Cardiac muscle cell (in vitro differentiated cells and primary cell): ENCODE measurements around the gene AP4S1. TPM values are rescaled to one million over a fixed set of nuclear protein-coding genes. Genes with fewer than 3 reads are reported as not detected.

Experiments used
- DNase-seq, 2 donors: peaks; one replicate each; pipeline versions ENCODE4 v3.0.0 to v3.0.0-alpha.2; 2010 to 2017; ENCODE audit warnings: low read depth in 1 of 2, low spot score in 1 of 2
- H3K27ac ChIP-seq: fragments of 200-600 bp; sonication (generic); 2 replicates; pipeline ENCODE4 v1.5.1; 2016
- H3K27me3 ChIP-seq: fragments of 200-600 bp; sonication (generic); 2 replicates; pipeline ENCODE4 v1.6.0; 2016; ENCODE audit warnings: control low read depth
- H3K36me3 ChIP-seq: fragments of 200-600 bp; sonication (generic); 2 replicates; pipeline ENCODE4 v1.5.1; 2016; ENCODE audit warnings: control low read depth
- H3K4me1 ChIP-seq: fragments of 200-600 bp; sonication (generic); 2 replicates; pipeline ENCODE4 v1.8.1; 2017; ENCODE audit warnings: low read depth, mild to moderate bottlenecking, mixed run types
- H3K4me3 ChIP-seq: fragments of 200-600 bp; sonication (generic); 2 replicates; pipeline ENCODE4 v1.5.1; 2016; ENCODE audit warnings: mild to moderate bottlenecking
- H3K9me3 ChIP-seq: fragments of 200-600 bp; sonication (generic); 2 replicates; pipeline ENCODE4 v1.5.1; 2017; ENCODE audit warnings: low read depth, mild to moderate bottlenecking, control low read depth
- CTCF ChIP-seq: IDR thresholded peaks from 2 replicates; pipeline ENCODE4 v1.5.1; 2012; ENCODE audit warnings: low read depth, mild to moderate bottlenecking, low read length
- polyA plus RNA-seq: library from polyadenylated mRNA; unstranded; fragments of >200 nt; fragmentation: Nextera tagmentation; extraction: Ambion mirVana; gene quantifications from 2 replicates; pipeline ENCODE4 v1.2.1, GENCODE V29; 2016
- total RNA-seq: library from RNA; depleted of rRNA; stranded (reverse); fragments of >200 nt; gene quantifications from 2 replicates; pipeline ENCODE4 v1.2.3, GENCODE V29; 2016

The AP4S1 gene
- total and polyA plus RNA-seq, 2 experiments from 2014 or later: 8.2 to 10.5 TPM

- Histone ChIP-seq H3K4me1 (no peaks in the 10 kb centered on the region), H3K4me3 (no peak overlapping the region), H3K27ac (no peak overlapping the region), H3K27me3 (no peaks in the 10 kb centered on the region), H3K9me3 (no peaks in the 10 kb centered on the region), H3K36me3 (peaks cover 63% of the 10 kb centered on the region)
- TF ChIP-seq CTCF: no peak
- no peak for DNase-seq
These were observed 101.2 kb downstream of the AP4S1 start for GRCh38 chr14:31126680-31127079.

GRCh38 chr14:31127690-31128089, 102.2 kb downstream of the AP4S1 start:
- Histone ChIP-seq H3K4me1 (no peaks in the 10 kb centered on the region), H3K27me3 (no peaks in the 10 kb centered on the region), H3K9me3 (no peaks in the 10 kb centered on the region), H3K4me3 (no peak overlapping the region), H3K36me3 (peaks cover 65% of the 10 kb centered on the region), H3K27ac (no peak overlapping the region)
- DNase-seq: no peak
- TF ChIP-seq CTCF: no peak

GRCh38 chr14:31128601-31129526, 103.4 kb downstream of the AP4S1 start:
- Histone ChIP-seq H3K27ac (peak overlapping the region; percentile 46), H3K36me3 (peaks cover 68% of the 10 kb centered on the region), H3K4me1 (no peaks in the 10 kb centered on the region), H3K4me3 (no peak overlapping the region), H3K9me3 (no peaks in the 10 kb centered on the region), H3K27me3 (no peaks in the 10 kb centered on the region)
- TF ChIP-seq CTCF: no peak
- no peak for DNase-seq

- H3K9me3 ChIP-seq: no peaks in the 10 kb centered on the region
- H3K27ac ChIP-seq: no peak overlapping the region
- peaks cover 73% of the 10 kb centered on the region for H3K36me3 ChIP-seq
- TF ChIP-seq CTCF: no peak
- H3K27me3 ChIP-seq: no peaks in the 10 kb centered on the region
- H3K4me3 ChIP-seq: no peak overlapping the region
- DNase-seq: no peak
- no peaks in the 10 kb centered on the region for H3K4me1 ChIP-seq
These were observed 107.7 kb downstream of the AP4S1 start for GRCh38 chr14:31133133-31133532.

- H3K27ac ChIP-seq: no peak overlapping the region
- no peaks in the 10 kb centered on the region for H3K9me3 ChIP-seq
- no peak for DNase-seq
- H3K27me3 ChIP-seq: no peaks in the 10 kb centered on the region
- no peak overlapping the region for H3K4me3 ChIP-seq
- no peak for TF ChIP-seq CTCF
- peaks cover 82% of the 10 kb centered on the region for H3K36me3 ChIP-seq
- H3K4me1 ChIP-seq: no peaks in the 10 kb centered on the region
These were observed 111.9 kb downstream of the AP4S1 start for GRCh38 chr14:31137214-31137889.
